D341Med (cell line): ENCODE data around the gene FAM50B.
"Not testable (repeated sequence)": the region's sequence is repeated elsewhere in the genome, so short reads cannot be mapped to it uniquely, and the experiment has no call there.

ENCODE experiments used
- DNase-seq: peaks from one replicate; pipeline ENCODE4 v3.0.0; 2012; ENCODE audit warnings: low spot score

Gene FAM50B

GRCh38 chr6:3849681-3850450, 693 bp downstream of the FAM50B start:
- peak; percentile 55 for DNase-seq

GRCh38 chr6:3850451-3851203, 1.5 kb downstream of the FAM50B start:
- no peak for DNase-seq

- no peak for DNase-seq
Measured at GRCh38 chr6:3851839-3852238, 2.7 kb downstream of the FAM50B start.

- no peak for DNase-seq
Measured at GRCh38 chr6:3852391-3852790, 3.2 kb downstream of the FAM50B start.

- DNase-seq: no peak
Measured at GRCh38 chr6:3855866-3856265, 6.7 kb downstream of the FAM50B start.

GRCh38 chr6:3856576-3856975, 7.4 kb downstream of the FAM50B start:
- no peak for DNase-seq

GRCh38 chr6:3857468-3858456, 8.6 kb downstream of the FAM50B start:
- DNase-seq: no peak

- DNase-seq: no peak
Measured at GRCh38 chr6:3859878-3860552, 10.8 kb downstream of the FAM50B start.

GRCh38 chr6:3861424-3861823, 12.3 kb downstream of the FAM50B start:
- DNase-seq: no peak

- no peak for DNase-seq
Measured at GRCh38 chr6:3862038-3862437, 12.9 kb downstream of the FAM50B start.

- DNase-seq: not testable (repeated sequence)
Measured at GRCh38 chr6:3863322-3863721, 14.1 kb downstream of the FAM50B start.

GRCh38 chr6:3865463-3865862, 16.3 kb downstream of the FAM50B start:
- no peak for DNase-seq

GRCh38 chr6:3867641-3868502, 18.7 kb downstream of the FAM50B start:
- no peak for DNase-seq

GRCh38 chr6:3868544-3868943, 19.4 kb downstream of the FAM50B start:
- DNase-seq: no peak

GRCh38 chr6:3869284-3869631, 20.1 kb downstream of the FAM50B start:
- no peak for DNase-seq

GRCh38 chr6:3869632-3870527, 20.7 kb downstream of the FAM50B start:
- DNase-seq: no peak

GRCh38 chr6:3870528-3870925, 21.4 kb downstream of the FAM50B start:
- DNase-seq: no peak

GRCh38 chr6:3871515-3871914, 22.3 kb downstream of the FAM50B start:
- no peak for DNase-seq

- DNase-seq: no peak
Measured at GRCh38 chr6:3871939-3872338, 22.8 kb downstream of the FAM50B start.

- DNase-seq: no peak
Measured at GRCh38 chr6:3872370-3872854, 23.2 kb downstream of the FAM50B start.
